Effector memory CD4-positive, alpha-beta T cell (primary cell): ENCODE data around the gene CALML3.

ENCODE experiments used
- DNase-seq, 3 donors: peaks; one replicate each; pipeline ENCODE4 v3.0.0-alpha.2; 2020
- H3K27ac ChIP-seq: 2 replicates; pipeline ENCODE4 v1.7.0; 2013; ENCODE audit warnings: mild to moderate bottlenecking, low read length, moderate library complexity; ENCODE audit not compliant: insufficient read depth, poor library complexity, severe bottlenecking
- H3K27me3 ChIP-seq: replicated peaks from 2 replicates; pipeline ENCODE4 v1.7.0; 2013; ENCODE audit warnings: mild to moderate bottlenecking, low read length; ENCODE audit not compliant: insufficient read depth, control insufficient read depth, poor library complexity, severe bottlenecking
- H3K36me3 ChIP-seq: 2 replicates; pipeline ENCODE4 v1.7.0; 2013; ENCODE audit warnings: mild to moderate bottlenecking, low read length, moderate library complexity; ENCODE audit not compliant: control insufficient read depth, insufficient read depth
- H3K4me1 ChIP-seq: 2 replicates; pipeline ENCODE4 v1.7.0; 2013; ENCODE audit warnings: low read length, mild to moderate bottlenecking; ENCODE audit not compliant: control insufficient read depth, insufficient read depth, poor library complexity, severe bottlenecking
- H3K4me3 ChIP-seq: 2 replicates; pipeline ENCODE4 v1.7.0; 2013; ENCODE audit warnings: low read length, low read depth, mild to moderate bottlenecking; ENCODE audit not compliant: insufficient read depth, poor library complexity, severe bottlenecking
- H3K9me3 ChIP-seq: 2 replicates; pipeline ENCODE4 v1.7.0; 2013; ENCODE audit warnings: mild to moderate bottlenecking, low read length, moderate library complexity; ENCODE audit not compliant: control insufficient read depth

Gene CALML3

GRCh38 chr10:5481121-5481520 lies 43.6 kb upstream of the CALML3 start:
- DNase-seq: no peak
- Histone ChIP-seq H3K27me3 (no peaks in the 10 kb centered on the region), H3K9me3 (no peaks in the 10 kb centered on the region), H3K4me3 (no peak overlapping the region), H3K27ac (no peak overlapping the region), H3K36me3 (no peaks in the 10 kb centered on the region), H3K4me1 (no peaks in the 10 kb centered on the region)

DNA sequence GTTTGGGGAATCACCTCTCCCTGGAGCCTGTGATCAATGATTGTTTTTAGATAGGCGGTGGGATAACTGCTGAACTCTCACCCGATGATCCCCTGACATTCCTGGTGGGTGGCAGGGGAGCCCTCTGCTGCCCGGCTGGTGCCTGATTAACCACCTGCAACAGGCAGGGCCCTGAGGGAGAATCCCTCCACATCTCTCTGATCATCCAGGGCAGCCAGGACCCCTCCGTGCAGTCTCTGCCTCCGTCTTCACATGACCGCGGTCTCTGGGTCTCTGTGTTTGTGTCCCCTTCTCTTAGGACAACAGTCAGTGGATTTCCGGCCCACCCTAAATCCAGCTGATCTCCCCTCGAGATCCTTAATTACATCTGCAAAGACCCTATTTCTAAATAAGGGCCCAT lies 42.7 kb upstream of the CALML3 start:
- no peaks in the 10 kb centered on the region for H3K36me3 ChIP-seq
- no peaks in the 10 kb centered on the region for H3K4me1 ChIP-seq
- H3K27ac ChIP-seq: no peak overlapping the region

DNA sequence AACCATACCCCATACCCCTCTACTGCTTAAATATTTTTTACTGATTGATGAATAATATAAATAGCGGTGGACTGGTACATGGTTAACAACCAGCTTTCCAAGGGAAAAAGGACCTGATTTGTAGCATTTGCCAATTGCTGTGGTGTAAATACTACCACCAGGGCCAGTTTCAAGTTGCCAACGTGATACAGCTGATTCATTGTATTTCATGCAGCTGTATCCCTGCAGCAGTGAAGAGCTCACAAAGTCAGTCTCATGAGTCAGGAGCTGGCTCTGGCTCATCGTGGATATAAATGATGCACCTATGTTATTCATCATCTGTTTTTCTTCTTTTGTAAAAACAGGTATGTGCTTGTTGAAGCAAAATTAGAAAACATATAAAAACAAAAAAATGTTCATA lies 40.6 kb upstream of the CALML3 start:
- no peak for DNase-seq
- Histone ChIP-seq H3K27ac (no peak overlapping the region), H3K27me3 (no peaks in the 10 kb centered on the region), H3K4me3 (no peak overlapping the region), H3K4me1 (no peaks in the 10 kb centered on the region), H3K9me3 (no peaks in the 10 kb centered on the region), H3K36me3 (no peaks in the 10 kb centered on the region)

More for the DNA sequence above, 42.7 kb upstream of the CALML3 start:
- no peak overlapping the region for H3K4me3 ChIP-seq
- no peaks in the 10 kb centered on the region for H3K27me3 ChIP-seq
- no peak for DNase-seq
- H3K9me3 ChIP-seq: no peaks in the 10 kb centered on the region

DNA sequence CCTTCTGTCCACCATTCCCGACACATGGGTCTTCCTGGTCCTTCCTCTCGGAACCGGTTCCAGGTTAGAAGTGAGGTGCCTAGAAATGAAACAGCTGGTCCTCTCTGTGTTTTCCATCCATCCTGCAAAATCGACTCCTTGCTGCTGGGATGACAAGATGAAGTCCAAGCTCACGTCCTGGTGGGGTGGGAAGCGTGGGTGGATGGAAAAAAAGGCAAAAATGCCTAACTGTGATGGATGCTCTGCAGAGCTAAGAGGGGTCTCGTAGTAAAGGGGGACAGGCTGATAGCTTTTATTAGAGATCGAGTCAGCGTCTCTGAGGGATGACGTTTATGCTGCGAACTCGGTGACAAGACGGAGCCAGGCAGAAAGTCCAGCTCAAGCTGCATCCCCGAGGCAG lies 39.5 kb upstream of the CALML3 start:
- Histone ChIP-seq H3K27me3 (no peaks in the 10 kb centered on the region), H3K27ac (no peak overlapping the region)
- DNase-seq: no peak

GRCh38 chr10:5485948-5486852 lies 38.6 kb upstream of the CALML3 start:
- Histone ChIP-seq H3K4me1 (no peaks in the 10 kb centered on the region), H3K36me3 (no peaks in the 10 kb centered on the region), H3K9me3 (no peaks in the 10 kb centered on the region), H3K4me3 (no peak overlapping the region), H3K27me3 (no peaks in the 10 kb centered on the region), H3K27ac (no peak overlapping the region)
- DNase-seq: no peak

More for the DNA sequence above, 39.5 kb upstream of the CALML3 start:
- Histone ChIP-seq H3K4me1 (no peaks in the 10 kb centered on the region), H3K36me3 (no peaks in the 10 kb centered on the region), H3K9me3 (no peaks in the 10 kb centered on the region), H3K4me3 (no peak overlapping the region)

DNA sequence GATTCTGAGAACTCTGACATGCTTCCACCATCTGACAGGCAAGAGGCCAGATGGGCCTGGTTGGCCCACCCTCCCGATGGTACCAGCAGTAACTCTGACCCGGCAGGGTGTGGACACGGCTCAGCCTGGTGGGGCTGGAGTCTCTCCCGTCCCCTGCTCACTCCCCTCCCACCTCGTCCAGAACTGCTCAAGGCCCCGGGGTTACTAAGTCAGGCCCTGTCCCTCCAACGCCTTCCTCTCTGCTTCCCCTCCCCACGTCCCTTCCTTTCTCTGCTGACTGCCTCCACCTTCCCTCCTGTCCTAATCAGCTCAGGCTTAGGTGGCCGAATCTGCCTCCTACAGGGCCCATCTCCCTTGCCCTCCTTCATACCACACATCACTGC lies 37.9 kb upstream of the CALML3 start:
- no peaks in the 10 kb centered on the region for H3K27me3 ChIP-seq
- no peaks in the 10 kb centered on the region for H3K4me1 ChIP-seq
- no peak for DNase-seq
- no peak overlapping the region for H3K4me3 ChIP-seq
- H3K36me3 ChIP-seq: no peaks in the 10 kb centered on the region
- no peak overlapping the region for H3K27ac ChIP-seq
- H3K9me3 ChIP-seq: no peaks in the 10 kb centered on the region

DNA sequence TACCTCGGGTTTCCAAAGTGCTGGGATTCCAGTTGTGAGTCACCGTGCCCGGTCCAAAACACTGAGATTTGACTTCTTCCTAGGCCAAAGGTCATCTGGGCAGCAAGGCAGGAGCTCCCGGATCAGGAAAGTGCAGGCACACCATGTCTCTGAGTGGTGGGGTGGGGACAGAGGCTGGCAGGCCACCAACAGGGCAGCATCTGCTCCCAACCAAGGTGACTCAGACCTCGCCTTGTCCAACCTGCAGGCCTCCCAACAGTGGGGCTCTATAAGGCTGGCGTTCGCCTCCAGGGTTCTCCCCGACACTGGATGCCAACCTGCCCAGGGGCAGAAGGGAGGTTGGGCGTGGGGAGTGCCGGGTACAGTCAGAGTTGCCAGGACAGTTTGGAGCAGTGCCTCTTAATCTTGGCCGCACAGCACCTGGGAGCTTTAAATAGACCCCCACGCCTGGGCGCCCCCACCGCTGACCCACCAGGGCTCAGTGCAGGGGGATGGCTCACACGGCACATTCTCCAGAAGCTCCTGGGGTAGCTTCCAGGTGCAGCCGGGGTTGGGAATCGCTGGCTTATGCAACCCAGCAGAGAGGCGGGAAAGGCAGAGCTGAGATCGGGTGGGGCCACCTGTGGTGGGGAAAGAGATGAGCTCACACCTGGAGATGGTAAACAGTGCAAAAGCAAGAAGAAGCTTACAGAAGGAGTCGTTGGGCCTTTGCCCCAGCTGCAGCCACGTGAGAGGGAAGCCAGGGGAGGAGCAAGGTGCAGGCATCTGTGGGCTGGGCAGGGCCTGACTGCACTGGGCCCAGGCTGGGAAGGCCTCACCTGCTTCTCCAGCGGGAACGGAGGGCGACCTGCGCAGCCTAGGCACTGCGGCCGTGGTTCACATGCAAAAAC lies 36.2 kb upstream of the CALML3 start:
- no peaks in the 10 kb centered on the region for H3K36me3 ChIP-seq
- H3K4me3 ChIP-seq: no peak overlapping the region
- H3K4me1 ChIP-seq: no peaks in the 10 kb centered on the region
- H3K27ac ChIP-seq: no peak overlapping the region
- H3K9me3 ChIP-seq: no peaks in the 10 kb centered on the region
- DNase-seq: no peak
- no peaks in the 10 kb centered on the region for H3K27me3 ChIP-seq

DNA sequence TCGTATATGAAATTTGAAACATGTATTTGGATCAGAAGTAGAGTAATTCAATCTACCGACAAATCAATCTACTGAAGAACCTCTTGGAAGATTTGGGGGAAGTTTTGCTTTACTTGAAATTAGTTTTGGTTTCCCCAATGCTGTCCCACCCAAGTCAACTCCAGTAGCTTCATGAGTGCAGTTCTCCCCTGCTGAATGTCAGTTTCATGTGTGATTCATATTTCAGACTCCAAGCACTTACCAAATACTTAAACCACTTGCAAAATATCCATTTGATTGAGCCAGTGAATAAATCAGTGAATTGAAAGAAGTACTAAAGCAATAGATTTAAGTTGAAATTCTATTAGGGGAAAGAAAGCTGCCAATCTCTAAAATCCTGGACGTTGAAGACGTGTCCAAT lies 34.7 kb upstream of the CALML3 start:
- no peak overlapping the region for H3K27ac ChIP-seq
- H3K4me1 ChIP-seq: no peaks in the 10 kb centered on the region
- no peak for DNase-seq
- no peak overlapping the region for H3K4me3 ChIP-seq
- no peaks in the 10 kb centered on the region for H3K36me3 ChIP-seq
- H3K27me3 ChIP-seq: no peaks in the 10 kb centered on the region
- no peaks in the 10 kb centered on the region for H3K9me3 ChIP-seq

DNA sequence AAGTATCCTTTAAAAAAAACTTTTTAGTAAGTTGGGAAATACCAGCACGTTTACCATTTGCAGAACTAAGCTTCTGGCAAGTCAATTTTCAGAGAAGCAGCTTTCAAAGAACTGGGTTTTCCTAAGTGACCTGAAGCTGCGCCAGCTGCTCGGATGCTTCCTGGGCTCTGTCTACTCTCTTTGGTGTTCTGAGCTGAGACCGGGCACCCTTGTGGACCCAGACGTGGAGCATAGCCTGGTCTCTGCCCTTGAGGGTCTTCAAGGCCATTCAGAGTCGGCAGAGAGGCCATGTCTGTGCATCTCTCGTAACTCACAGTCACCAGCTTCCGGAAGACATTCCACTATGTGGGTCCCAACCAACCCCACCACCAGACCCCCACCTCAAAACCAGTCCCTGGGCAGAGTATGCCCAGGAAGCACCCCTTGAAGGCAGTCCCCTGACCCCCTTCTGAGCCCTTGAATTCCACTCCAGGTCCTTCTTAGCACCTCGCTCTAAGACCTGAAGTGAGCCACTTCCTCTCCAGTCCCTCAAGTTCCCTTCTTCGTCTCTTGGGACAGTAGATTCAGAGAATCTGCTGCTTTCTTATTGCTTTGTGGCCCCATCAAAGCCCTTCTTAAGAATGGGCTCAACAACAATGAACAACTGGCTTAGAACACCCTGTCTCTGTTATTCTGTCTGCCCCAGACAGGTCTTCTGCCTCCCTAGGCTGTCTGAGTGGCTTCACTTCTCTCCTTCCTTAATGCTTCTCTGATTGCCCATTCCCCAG lies 33.9 kb upstream of the CALML3 start:
- H3K9me3 ChIP-seq: no peaks in the 10 kb centered on the region
- DNase-seq: no peak
- no peaks in the 10 kb centered on the region for H3K36me3 ChIP-seq
- no peaks in the 10 kb centered on the region for H3K27me3 ChIP-seq
- H3K27ac ChIP-seq: no peak overlapping the region
- H3K4me1 ChIP-seq: no peaks in the 10 kb centered on the region
- no peak overlapping the region for H3K4me3 ChIP-seq
